ENCODE measurements around the gene CDH12.

- TF ChIP-seq CTCF (IDR thresholded peaks at IDR 0.05) (no peak), POLR2AphosphoS5 (IDR thresholded peaks at IDR 0.05) (no peak), POLR2A (IDR thresholded peaks at IDR 0.05) (no peak)
Measured at GRCh38 chr5:22242532-22242931, 610.6 kb downstream of the CDH12 start.

Measured in gastroesophageal sphincter (tissue), 3 donors.